ENCODE results near the gene REXO4. TPM values are rescaled to one million over a fixed set of nuclear protein-coding genes. Genes with fewer than 3 reads are reported as not detected.

The REXO4 gene
- polyA plus RNA-seq, 1 of the 3 experiments (the other 2 are of a cell fraction) = 37.3 TPM

DNA sequence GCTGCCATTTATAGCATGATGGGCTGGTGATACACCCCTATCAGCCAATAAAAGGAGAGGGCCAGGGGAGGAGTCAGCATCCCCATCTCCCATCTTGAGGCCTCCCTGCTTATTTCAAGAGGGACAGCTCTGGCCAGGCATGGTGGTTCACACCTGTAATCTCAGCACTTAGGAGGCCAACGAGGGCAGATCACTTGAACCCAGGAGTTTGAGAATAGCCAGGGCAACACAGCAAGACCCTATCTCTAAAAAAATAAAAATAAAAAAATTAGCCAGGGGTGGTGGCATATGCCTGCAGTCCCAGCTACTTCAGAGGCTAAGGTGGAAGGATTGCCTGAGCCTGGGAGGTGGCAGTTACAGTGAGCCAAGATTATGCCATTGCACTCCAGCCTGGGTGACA lies 9.8 kb downstream of the REXO4 start:
- TF ChIP-seq, protein P1, sequence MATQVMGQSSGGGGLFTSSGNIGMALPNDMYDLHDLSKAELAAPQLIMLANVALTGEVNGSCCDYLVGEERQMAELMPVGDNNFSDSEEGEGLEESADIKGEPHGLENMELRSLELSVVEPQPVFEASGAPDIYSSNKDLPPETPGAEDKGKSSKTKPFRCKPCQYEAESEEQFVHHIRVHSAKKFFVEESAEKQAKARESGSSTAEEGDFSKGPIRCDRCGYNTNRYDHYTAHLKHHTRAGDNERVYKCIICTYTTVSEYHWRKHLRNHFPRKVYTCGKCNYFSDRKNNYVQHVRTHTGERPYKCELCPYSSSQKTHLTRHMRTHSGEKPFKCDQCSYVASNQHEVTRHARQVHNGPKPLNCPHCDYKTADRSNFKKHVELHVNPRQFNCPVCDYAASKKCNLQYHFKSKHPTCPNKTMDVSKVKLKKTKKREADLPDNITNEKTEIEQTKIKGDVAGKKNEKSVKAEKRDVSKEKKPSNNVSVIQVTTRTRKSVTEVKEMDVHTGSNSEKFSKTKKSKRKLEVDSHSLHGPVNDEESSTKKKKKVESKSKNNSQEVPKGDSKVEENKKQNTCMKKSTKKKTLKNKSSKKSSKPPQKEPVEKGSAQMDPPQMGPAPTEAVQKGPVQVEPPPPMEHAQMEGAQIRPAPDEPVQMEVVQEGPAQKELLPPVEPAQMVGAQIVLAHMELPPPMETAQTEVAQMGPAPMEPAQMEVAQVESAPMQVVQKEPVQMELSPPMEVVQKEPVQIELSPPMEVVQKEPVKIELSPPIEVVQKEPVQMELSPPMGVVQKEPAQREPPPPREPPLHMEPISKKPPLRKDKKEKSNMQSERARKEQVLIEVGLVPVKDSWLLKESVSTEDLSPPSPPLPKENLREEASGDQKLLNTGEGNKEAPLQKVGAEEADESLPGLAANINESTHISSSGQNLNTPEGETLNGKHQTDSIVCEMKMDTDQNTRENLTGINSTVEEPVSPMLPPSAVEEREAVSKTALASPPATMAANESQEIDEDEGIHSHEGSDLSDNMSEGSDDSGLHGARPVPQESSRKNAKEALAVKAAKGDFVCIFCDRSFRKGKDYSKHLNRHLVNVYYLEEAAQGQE (IDR thresholded peaks at IDR 0.05; ENCODE audit: low read depth, low read length) = no peak
- TF ChIP-seq GATA2 (CRISPR knock-in tag; IDR thresholded peaks at IDR 0.05) (no peak), SIN3A (IDR thresholded peaks at IDR 0.05; ENCODE audit: borderline replicate concordance, low read depth, low read length) (no peak)
- peaks cover 32 to 54% of the 10 kb centered on the region in 2 experiments for H3K36me3 ChIP-seq (replicated peaks in 1 of 2; ENCODE audit: control insufficient read depth in 1 of 2, insufficient read depth in 2 of 2, low read length in 1 of 2)
- ChIA-PET CTCF (interaction anchor here (1.2 to 1.4 kb wide), 3 partner anchors 51 to 82 kb away, joined by 3 to 4 read pairs (median 3); partner anchors contain the start of gene SLC2A6), POLR2A (no interaction called here)
- no peaks in the 10 kb centered on the region for H3K4me1 ChIP-seq (ENCODE audit: control insufficient read depth in 1 of 2, insufficient read depth in 2 of 2, low read depth in 1 of 2, low read length in 1 of 2)
- H3K27me3 ChIP-seq (ENCODE audit: insufficient read depth) = no peaks in the 10 kb centered on the region
- no peak overlapping the region for H3K4me3 ChIP-seq (ENCODE audit: low read depth in 2 of 2, low read length in 1 of 2)
- DNase-seq = no peak
- H3K9me2 ChIP-seq = no peaks in the 10 kb centered on the region
- H3K9me3 ChIP-seq = no peaks in the 10 kb centered on the region
- 67% methylated on average over 1 of the region's 1 CpG for WGBS (ENCODE audit: low lambda C conversion rate)
- no peak overlapping the region for H3K4me2 ChIP-seq
- no peak overlapping the region for H3K27ac ChIP-seq (ENCODE audit: low read depth in 2 of 2, low read length in 1 of 2)
- 0 out of 2 replicates have a peak, but pooled peaks cover 6% of the 10 kb centered on the region for H3K79me2 ChIP-seq (ENCODE audit: insufficient read depth)
- no peaks in the 10 kb centered on the region for H4K20me1 ChIP-seq (ENCODE audit: insufficient read depth)
- no peak overlapping the region for H2AFZ ChIP-seq (ENCODE audit: low read depth)
- no peak overlapping the region for H3K9ac ChIP-seq
- peaks cover 4% of the 10 kb centered on the region for H3F3A ChIP-seq (replicated peaks; ENCODE audit: insufficient read depth)

DNA sequence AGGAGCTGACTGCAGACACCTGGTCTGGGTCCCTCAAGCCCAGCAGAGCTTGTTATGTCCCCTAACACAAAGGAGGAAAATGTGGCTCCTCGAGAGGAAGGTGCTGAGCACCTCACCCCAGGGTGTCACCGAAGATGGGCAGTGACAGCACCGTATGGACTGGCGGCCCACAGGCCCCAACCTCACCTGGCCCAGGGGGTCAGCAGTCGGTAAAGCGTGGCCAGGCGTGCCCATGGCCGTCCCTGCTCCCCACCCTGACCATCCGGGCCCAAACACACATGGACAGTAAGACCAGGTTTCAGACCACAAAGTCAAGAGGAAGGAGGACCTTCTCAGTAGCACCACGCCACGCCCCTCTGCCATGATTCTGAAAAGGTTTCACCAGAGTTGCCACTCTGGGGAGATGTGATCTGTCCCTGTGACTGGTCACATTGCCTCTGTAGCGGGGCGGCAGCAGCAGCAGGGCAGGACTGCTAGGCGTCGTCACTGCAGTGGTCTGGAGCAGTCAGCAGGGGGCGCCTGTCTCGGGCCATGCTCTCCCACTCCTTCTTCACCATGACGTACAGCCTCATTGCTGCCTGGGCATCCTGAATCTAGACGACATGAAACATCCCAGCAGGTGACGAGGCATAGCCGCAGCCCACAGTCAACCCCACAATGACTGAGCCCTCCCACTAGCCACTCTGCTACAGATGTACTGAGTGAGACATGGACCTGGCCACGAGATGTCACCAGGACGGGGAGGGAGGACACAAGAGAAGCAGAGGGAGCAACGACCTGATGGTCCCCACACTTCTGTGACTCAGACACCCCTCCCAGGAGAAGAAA lies 11.1 kb downstream of the REXO4 start:
- no peaks in the 10 kb centered on the region for H4K20me1 ChIP-seq (ENCODE audit: insufficient read depth)
- H3K4me2 ChIP-seq = no peak overlapping the region
- H3K79me2 ChIP-seq (ENCODE audit: insufficient read depth) = no peaks in the 10 kb centered on the region
- no peaks in the 10 kb centered on the region for H3K4me1 ChIP-seq (ENCODE audit: control insufficient read depth in 1 of 2, insufficient read depth in 2 of 2, low read depth in 1 of 2, low read length in 1 of 2)
- ChIA-PET POLR2A (no interaction called here), CTCF (interaction anchor here (0.6 to 3.0 kb wide), 7 partner anchors 10 to 210 kb away, joined by 3 to 23 read pairs (median 4); partner anchors contain the start of gene REXO4)
- WGBS (ENCODE audit: low lambda C conversion rate) = 93% methylated on average over 3 of the region's 24 CpGs
- H2AFZ ChIP-seq (ENCODE audit: low read depth) = no peak overlapping the region
- peak overlapping the region in 1 of 2 experiments; percentile 33; a peak in 1 of 4 replicates for H3K4me3 ChIP-seq (ENCODE audit: low read depth in 2 of 2, low read length in 1 of 2)
- H3K27me3 ChIP-seq (ENCODE audit: insufficient read depth) = no peaks in the 10 kb centered on the region
- no peak overlapping the region for H3K9ac ChIP-seq
- peak; percentile 91 for DNase-seq
- peaks cover 4% of the 10 kb centered on the region for H3F3A ChIP-seq (replicated peaks; ENCODE audit: insufficient read depth)
- no peaks in the 10 kb centered on the region for H3K9me3 ChIP-seq
- no peaks in the 10 kb centered on the region for H3K9me2 ChIP-seq
- H3K36me3 ChIP-seq (replicated peaks in 1 of 2; ENCODE audit: control insufficient read depth in 1 of 2, insufficient read depth in 2 of 2, low read length in 1 of 2) = peaks cover 29 to 49% of the 10 kb centered on the region in 2 experiments
- no peak overlapping the region for H3K27ac ChIP-seq (ENCODE audit: low read depth in 2 of 2, low read length in 1 of 2)
- TF ChIP-seq, protein P2, sequence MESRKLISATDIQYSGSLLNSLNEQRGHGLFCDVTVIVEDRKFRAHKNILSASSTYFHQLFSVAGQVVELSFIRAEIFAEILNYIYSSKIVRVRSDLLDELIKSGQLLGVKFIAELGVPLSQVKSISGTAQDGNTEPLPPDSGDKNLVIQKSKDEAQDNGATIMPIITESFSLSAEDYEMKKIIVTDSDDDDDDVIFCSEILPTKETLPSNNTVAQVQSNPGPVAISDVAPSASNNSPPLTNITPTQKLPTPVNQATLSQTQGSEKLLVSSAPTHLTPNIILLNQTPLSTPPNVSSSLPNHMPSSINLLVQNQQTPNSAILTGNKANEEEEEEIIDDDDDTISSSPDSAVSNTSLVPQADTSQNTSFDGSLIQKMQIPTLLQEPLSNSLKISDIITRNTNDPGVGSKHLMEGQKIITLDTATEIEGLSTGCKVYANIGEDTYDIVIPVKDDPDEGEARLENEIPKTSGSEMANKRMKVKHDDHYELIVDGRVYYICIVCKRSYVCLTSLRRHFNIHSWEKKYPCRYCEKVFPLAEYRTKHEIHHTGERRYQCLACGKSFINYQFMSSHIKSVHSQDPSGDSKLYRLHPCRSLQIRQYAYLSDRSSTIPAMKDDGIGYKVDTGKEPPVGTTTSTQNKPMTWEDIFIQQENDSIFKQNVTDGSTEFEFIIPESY (IDR thresholded peaks at IDR 0.05; ENCODE audit: borderline replicate concordance, low read depth) = no peak
- TF ChIP-seq, protein P3, sequence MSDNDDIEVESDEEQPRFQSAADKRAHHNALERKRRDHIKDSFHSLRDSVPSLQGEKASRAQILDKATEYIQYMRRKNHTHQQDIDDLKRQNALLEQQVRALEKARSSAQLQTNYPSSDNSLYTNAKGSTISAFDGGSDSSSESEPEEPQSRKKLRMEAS (IDR thresholded peaks at IDR 0.05; ENCODE audit: low read depth) = peak; percentile 41; the same call in 1 of the 2 replicates
- TF ChIP-seq NRF1 (IDR thresholded peaks at IDR 0.05; ENCODE audit: low read depth, low read length) = no peak
- no peak for TF ChIP-seq JUND (IDR thresholded peaks at IDR 0.05)
- no peak for TF ChIP-seq SIN3A (IDR thresholded peaks at IDR 0.05; ENCODE audit: borderline replicate concordance, low read depth, low read length)
- no peak for TF ChIP-seq RCOR1 (IDR thresholded peaks at IDR 0.05; ENCODE audit: low read length)
- no peak for TF ChIP-seq POLR2AphosphoS5 (IDR thresholded peaks at IDR 0.05; ENCODE audit: low read depth, low read length)
- no peak for TF ChIP-seq GABPA (IDR thresholded peaks at IDR 0.05; ENCODE audit: low read depth)
- TF ChIP-seq FOSL2 (IDR thresholded peaks at IDR 0.05; ENCODE audit: borderline replicate concordance, low read depth) = no peak
- TF ChIP-seq FOXM1 (IDR thresholded peaks at IDR 0.05; ENCODE audit: low read depth) = no peak
- TF ChIP-seq, protein P4, sequence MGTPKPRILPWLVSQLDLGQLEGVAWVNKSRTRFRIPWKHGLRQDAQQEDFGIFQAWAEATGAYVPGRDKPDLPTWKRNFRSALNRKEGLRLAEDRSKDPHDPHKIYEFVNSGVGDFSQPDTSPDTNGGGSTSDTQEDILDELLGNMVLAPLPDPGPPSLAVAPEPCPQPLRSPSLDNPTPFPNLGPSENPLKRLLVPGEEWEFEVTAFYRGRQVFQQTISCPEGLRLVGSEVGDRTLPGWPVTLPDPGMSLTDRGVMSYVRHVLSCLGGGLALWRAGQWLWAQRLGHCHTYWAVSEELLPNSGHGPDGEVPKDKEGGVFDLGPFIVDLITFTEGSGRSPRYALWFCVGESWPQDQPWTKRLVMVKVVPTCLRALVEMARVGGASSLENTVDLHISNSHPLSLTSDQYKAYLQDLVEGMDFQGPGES (IDR thresholded peaks at IDR 0.05; ENCODE audit: low read depth, low read length) = no peak
- TF ChIP-seq GATA2 (CRISPR knock-in tag; IDR thresholded peaks at IDR 0.05) = no peak
- TF ChIP-seq MEF2A (IDR thresholded peaks at IDR 0.05; ENCODE audit: borderline replicate concordance, low read depth) = no peak
- TF ChIP-seq, protein P5, sequence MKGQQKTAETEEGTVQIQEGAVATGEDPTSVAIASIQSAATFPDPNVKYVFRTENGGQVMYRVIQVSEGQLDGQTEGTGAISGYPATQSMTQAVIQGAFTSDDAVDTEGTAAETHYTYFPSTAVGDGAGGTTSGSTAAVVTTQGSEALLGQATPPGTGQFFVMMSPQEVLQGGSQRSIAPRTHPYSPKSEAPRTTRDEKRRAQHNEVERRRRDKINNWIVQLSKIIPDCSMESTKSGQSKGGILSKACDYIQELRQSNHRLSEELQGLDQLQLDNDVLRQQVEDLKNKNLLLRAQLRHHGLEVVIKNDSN (IDR thresholded peaks at IDR 0.05; ENCODE audit: borderline replicate concordance, low read depth) = no peak
- TF ChIP-seq TCF12 (IDR thresholded peaks at IDR 0.05) = no peak
- TF ChIP-seq NFIC (IDR thresholded peaks at IDR 0.05; ENCODE audit: borderline replicate concordance) = no peak
- TF ChIP-seq TAF1 (IDR thresholded peaks at IDR 0.05; ENCODE audit: borderline replicate concordance, low read depth, low read length) = no peak
- no peak for TF ChIP-seq CHD2 (IDR thresholded peaks at IDR 0.05; ENCODE audit: low read length, partially characterized antibody)
